GM18526 (cell line): Measurements from ENCODE around the gene XRCC4.

Source experiments
- POLR2A ChIP-seq: IDR thresholded peaks from 3 replicates; pipeline ENCODE4 v1.6.1; 2011; ENCODE audit not compliant: insufficient read length; ENCODE audit errors: extremely low read depth

XRCC4 gene

DNA sequence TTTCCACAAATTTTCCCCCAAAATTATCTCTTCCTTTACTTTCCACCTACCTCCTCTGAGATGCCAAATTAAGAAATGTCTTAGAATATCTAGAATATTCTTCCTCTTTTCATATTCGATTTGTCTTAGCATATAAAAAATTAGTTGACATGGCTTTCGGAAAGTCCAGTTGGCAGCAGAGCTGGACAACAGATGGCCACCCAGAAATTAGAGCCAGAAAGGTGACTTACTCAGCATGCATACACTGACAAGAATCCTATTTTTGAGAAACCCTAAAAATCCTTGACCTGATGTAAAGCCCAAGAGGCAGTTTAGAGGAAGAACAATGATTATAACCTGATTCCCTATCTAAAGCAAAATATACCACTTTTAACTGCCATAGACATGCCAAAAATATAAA lies 22.2 kb upstream of the XRCC4 start:
- TF ChIP-seq POLR2A = no peak

DNA sequence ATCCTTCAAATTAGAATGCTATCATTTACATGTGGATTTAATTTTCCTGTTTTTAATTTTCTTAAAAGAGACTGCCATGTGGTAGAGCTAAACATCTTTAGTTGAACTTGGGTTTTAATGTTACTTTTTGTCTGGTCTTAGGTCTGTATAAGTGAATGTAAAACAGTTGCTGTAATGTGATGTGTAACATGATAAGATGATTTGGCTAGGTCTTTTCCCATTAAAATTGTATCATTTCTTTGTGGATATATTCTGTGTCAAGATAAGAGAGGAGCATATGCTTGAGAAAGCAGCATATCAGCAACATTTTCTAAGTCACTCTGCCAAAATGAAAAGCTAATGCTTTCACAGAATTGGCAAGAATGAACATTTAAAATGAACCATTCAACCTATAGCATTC lies 18.6 kb upstream of the XRCC4 start:
- no peak for TF ChIP-seq POLR2A

DNA sequence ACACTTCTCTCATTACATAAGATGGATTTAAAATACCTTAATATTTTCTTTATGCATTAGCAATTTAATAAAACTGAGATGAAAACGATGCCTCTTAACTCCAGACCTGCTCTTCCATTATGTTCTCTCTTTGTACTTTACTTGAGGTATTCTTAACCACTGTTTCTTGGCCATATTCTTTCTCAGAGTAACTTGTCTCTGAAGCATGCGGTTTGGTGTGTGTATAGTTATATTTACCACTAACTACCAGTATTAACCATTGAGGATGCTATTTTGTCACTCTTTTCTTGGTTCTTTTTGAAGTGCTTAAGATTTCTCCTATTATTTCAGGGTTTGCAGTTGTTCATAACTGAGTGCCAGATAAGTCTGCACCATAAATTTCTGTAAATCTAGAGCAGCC lies 18.0 kb upstream of the XRCC4 start:
- no peak for TF ChIP-seq POLR2A

DNA sequence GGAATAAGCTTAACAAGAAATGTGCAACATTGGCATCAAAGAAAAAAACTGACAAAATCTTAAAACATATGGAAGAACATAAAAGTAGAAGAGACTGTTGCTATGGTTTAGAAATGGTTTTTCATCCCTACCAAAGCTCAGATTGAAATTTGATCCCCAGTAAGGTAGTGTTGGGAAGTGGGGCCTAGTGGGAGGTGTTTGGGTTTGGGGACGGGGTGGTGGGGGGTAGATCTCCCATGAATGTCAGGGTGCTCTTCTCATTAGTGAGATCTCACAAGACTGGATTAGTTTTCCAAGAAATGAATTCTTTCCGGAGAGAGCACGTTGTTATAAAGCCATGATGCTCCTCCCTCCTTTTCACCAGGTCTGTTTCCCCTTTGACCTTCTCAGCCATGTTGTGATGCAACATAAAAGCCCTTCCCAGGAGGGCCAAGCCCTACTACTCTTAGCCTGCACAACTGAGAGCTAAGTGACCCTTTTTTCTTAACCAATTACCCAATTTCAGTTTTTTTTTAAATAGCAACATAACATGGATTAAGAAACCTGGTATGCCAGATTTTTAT lies 10.7 kb upstream of the XRCC4 start:
- no peak for TF ChIP-seq POLR2A

DNA sequence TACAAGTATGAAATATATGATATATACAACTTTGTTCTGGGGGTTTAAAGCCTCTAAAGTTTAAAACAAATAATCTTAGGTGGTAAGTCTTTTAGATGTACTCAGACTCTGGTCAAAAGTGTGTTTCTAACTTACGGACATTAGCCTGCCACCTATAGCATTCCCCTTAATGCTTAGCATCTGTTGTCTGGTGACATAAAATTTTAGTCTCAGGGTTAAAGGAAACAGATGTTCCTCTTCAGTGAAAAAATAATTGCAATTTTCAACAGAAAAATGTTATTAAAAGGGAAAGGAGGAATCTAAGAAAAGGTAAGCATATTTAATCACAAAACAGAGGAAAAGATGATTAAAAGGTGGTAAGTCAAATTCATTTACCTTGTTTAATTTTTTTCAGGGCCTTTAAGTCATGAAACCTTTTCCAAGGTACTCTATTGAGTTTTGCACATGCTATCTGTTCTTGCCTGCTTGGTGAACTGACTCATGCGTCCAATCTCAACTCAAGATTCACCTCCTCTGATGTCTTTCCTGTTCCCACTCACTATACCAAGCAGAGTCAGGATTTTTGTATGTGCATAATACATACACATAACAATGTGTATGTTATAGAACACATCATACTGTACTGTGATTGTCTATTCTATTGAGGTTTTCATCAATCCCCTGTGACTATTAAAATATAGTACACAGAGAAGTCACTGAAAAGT lies 8.1 kb upstream of the XRCC4 start:
- TF ChIP-seq POLR2A = no peak

DNA sequence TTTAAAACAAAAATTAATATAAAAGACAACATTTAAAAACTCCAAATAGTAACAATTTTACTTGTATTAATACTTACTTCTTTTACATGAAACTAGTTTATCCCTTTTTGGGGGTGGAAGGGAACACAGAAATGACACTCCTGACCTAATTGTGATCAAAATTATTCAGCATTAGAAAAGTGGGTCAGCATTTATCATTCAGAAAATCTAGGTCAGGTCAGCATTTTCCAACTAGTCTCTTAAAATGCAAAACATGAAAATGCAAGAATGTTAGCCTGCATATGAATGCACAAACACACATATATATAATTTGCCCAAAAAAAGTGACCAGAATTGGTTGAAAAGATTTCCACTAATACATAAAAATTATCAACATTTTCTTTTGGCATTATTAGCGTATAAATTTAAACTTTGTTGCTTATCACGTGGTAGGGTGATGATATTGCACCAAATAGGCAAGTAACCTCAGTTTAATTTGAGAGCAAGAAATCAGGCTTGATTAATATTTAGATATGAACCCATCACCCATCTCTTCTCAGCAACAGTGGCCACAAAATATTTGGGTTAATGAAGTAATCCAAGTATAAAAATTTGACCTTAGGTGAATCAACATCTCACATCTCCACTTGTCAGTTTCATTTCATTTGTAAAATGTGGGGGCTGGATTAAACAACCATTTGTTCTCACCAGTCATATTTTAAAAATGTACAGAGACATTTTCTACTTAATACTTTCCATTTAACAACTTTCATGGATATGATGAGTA lies 5.9 kb upstream of the XRCC4 start:
- no peak for TF ChIP-seq POLR2A

DNA sequence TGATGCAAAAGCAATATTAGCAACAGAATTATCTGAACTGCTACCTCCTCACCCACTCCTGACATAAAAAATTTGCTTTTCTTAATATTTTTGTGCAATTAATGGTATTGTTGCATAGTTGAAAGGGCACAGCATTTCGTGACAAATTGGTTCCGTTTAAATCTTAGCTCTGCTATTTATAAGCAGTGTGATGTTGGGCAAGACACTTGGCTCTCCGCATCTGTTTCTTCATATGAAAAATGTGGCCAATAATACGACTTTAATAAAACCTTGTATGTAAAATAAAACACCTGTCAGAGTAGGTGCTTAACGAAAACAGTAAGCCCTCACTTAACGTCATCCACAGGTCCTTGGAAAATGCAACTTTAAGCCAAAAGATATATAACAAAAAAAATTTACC lies 4.4 kb upstream of the XRCC4 start:
- no peak for TF ChIP-seq POLR2A

DNA sequence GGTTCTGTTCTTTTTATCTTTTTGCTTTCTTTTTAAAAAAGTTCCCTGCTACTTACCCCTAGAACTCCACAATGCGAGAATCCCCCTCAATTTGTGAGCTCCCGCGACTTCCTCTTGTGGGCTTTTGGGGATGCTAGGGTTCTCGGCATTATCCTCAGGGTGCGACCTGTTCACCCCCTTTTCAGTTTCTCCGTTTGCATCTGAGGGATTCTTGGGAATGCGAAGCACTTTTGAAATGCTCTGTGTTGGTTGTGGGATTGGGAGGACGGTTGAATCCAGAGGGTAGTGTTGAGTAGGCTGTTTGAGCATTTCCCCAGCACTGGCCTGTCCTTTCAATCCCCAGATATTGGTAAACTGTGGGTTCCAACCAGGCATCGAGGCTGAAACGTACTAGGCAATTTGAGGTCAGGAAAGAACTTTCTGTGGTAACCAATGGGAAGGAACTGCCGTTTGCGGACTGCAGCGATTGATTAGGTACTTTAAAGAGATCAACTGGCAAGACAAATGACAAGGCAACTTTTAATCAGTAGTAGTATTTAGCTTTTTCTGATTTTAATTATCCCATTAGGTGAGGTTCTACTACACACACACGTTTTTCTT lies 415 bp downstream of the XRCC4 start:
- no peak for TF ChIP-seq POLR2A

DNA sequence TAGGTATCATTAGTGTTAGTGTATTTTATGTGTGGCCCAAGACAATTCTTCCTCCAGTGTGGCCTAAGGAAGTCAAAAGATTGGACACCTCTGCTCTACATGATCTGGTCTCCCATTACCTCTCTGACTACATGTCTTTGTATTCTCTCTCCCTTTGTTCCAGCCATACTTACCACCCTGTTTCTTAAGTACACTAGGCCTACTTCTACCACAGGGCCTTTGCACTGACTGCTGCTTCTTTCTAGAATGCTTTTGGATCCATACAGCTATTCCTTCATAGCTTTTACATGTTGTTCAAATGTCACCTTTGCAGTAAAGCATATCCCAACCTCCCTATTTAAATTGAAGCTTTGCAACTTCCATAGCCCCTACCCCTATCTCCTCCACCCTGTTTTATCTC lies 5.4 kb downstream of the XRCC4 start:
- TF ChIP-seq POLR2A = no peak

DNA sequence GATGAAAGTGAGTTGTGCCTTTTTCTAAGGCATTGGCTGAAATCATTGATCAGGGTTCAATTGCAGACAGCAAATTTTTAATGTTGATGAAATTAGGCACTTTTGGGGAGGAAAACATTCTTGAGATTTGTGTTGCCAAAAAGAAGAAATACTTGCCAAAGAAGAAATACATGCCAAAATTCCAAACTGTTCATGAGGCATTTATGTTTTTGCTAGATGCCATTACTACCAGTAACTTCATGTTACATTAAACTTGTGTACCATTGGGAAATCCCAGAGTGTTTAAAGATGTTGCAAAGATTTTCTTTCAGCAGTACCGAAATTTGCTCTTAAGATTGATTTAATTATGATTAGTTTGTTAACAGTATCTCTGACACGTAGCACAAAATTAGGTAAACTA lies 7.0 kb downstream of the XRCC4 start:
- TF ChIP-seq POLR2A = no peak

DNA sequence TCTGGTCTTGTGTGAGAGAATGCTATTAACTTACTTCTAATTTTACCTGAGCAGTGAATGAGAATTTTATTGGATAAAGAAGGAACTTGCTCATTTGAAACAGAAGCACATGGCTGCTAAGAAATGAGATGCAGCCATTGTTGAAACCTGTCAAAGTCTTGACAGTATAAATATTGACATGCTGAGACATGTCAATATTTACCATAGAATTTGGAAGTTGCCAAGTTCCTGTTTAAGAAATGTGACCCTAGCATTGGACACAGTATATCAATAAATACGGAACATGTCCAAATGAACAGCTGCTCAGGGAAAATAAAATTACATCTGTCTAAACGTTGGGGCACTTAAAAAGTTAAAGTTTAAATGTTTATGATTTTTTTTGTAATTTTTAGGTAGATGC lies 7.8 kb downstream of the XRCC4 start:
- TF ChIP-seq POLR2A = no peak

DNA sequence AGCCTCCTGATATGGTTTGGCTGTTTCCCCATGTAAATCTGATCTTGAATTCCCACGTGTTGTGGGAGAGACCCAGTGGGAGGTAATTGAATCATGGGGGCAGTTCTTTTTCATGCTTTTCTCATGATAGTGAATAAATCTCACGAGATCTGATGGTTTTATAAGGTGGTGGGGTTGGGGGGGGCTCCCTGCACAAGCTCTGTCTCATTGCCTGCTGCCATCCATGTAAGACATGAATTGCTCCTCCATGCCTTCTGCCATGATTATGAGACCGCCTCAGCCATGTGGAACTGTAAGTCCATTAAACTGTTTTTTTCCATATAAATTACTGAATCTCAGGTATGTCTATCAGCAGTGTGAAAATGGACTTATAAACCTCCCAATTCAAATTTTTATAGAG lies 12.8 kb downstream of the XRCC4 start:
- TF ChIP-seq POLR2A = no peak

DNA sequence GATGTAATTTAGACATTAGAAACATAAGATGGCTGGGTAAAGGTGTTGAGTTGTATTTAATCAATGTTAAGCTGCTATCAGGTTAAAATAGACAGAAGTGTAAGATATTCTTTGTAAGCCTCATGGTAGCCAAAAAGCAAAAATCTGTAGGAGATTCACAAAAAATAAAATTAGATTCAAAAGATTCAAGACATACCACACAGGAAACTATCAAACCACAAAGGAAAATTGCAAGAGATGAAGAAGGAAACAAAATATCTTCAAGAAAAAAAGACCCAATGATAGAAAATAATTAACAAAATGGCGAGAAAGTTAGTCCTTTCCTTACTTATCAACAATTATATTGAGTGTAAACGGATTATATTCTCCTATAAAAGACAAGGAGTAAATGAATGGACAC lies 15.3 kb downstream of the XRCC4 start:
- TF ChIP-seq POLR2A = no peak

DNA sequence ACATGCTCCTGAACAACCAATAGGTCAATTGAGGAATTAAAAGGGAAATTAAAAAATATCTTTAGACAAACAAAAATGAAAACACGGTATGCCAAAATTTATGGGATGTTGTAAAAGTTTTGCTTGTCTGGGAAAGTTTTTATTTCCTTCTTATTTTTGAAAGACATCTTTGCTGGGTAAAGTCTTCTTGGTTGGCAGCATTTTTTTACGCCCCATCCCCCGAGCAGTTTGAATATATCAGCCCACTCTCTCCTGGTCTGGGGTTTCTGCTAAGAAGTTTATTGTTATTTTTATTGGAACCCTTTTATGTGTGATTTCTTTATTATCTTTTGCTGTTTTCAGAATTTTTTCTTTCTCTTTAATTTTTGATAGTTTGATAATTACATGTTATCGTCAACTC lies 16.3 kb downstream of the XRCC4 start:
- no peak for TF ChIP-seq POLR2A

DNA sequence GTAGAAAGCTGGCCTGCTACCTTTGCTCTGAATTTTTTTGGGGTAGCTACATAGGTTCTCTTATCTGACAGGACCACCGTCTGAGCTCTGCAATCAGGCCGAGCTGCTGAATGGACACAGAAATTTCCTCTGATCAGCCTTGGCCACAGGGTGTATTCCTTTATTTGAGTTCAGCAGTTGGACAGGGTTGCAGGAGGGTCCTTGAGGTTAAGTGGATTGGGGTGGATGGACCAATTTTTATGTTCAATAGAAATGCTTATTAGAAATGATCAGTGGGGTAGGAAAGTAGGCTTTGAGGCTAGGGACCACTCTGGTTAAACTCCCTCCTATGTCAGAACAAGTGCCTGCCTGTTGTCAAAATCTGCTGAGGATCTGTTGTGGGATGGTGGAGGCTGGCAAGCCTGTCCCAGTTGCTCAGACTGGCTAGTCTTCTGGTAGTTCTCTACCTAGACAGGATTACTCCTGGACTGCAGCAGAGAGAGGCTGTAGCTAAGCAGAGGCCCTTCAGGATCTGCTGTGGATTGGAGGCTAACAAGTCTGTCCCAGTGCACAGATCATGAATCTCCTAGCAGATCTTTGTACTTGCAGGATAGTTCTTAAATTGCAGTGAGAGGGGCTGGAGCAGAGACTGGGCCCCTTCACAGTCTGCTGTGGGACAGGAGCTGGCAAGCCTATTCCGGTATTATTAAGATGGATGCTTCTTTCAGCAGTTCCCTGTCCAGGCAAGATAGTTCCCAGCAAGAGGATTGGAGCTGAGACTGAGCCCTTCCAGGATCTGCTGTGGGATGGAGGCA lies 18.0 kb downstream of the XRCC4 start:
- no peak for TF ChIP-seq POLR2A
